ENCODE measurements around the gene ZFPL1.

The ZFPL1 gene

DNA sequence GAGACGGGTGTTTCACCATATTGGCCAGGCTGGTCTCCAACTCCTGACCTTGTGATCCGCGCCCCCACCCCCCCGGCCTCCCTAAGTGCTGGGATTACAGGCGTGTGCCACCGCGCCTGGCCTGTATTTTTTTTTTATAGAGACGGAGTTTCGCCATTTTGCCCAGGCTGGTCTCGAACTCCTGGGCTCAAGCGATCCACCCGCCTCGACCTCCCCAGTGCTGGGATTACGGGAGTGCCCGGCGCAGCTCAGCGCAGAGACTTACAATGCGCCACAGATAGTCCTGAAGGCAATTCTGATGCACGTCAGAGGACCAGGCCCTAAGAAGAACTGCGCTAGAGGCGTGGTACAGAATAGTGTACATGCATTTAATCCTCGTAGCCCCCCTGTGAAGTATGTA lies 11.4 kb downstream of the ZFPL1 start:
- DNase-seq (ENCODE audit: low spot score) = no peak

DNA sequence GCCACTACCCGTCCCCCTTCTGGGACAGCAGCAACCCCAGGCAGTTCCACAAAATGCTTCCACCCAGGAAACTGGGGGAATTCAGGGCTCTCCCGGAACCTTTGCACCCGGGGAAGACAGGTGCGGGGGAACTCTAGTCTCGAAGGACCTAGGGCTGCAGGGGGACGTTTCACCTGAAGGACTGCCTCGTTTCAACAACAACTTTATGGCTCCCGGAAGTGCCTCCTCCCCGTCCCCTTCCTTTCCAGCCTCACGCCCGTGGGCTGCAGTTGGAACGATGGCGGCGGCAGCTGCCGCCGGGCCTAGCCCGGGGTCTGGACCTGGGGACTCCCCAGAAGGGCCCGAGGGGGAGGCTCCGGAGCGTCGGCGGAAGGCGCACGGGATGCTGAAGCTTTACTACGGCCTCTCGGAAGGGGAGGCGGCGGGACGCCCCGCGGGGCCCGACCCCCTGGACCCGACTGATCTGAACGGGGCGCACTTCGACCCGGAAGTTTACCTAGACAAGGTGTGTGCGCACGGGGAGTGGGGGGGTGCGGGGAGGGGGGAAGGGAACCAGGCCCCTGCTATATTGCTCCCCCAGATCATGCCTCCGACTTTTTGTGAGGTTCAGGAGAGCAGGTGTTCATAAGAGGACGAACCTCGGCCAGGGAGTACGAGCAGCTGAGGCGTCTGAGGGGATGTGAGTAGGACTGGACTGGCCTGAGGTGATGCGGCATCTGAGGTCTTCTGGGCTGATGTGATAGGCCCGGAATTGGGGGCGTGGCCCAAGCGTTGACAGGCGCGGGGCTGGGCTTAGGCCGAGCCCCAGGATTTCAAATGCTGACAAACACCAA lies 12.2 kb downstream of the ZFPL1 start, which contains the start of gene VPS51:
TSS of gene VPS51 (plus strand) at position 241 of the 833 bp plus-strand sequence. CDS start at position 278, 37 bp downstream.
- peak; percentile 89 for DNase-seq (ENCODE audit: low spot score)

DNA sequence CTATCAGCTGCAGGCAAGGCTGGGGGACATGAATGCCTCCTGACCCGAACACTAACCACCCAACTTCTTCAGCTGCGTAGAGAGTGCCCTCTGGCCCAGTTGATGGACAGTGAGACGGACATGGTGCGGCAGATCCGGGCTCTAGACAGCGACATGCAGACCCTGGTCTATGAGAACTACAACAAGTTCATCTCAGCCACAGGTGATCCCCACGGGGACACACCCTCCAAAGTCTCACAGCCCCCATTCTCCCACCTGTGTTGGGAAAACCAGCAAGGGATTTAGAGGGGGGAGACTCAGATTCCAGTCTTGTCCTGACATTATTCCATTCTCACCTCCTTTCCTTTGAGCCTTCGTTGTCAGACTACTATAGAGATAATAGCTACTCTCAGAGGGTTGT lies 12.9 kb downstream of the ZFPL1 start:
- DNase-seq (ENCODE audit: low spot score) = no peak

GRCh38 chr11:65100674-65101350 lies 16.8 kb downstream of the ZFPL1 start:
- DNase-seq (ENCODE audit: low spot score) = no peak

DNA sequence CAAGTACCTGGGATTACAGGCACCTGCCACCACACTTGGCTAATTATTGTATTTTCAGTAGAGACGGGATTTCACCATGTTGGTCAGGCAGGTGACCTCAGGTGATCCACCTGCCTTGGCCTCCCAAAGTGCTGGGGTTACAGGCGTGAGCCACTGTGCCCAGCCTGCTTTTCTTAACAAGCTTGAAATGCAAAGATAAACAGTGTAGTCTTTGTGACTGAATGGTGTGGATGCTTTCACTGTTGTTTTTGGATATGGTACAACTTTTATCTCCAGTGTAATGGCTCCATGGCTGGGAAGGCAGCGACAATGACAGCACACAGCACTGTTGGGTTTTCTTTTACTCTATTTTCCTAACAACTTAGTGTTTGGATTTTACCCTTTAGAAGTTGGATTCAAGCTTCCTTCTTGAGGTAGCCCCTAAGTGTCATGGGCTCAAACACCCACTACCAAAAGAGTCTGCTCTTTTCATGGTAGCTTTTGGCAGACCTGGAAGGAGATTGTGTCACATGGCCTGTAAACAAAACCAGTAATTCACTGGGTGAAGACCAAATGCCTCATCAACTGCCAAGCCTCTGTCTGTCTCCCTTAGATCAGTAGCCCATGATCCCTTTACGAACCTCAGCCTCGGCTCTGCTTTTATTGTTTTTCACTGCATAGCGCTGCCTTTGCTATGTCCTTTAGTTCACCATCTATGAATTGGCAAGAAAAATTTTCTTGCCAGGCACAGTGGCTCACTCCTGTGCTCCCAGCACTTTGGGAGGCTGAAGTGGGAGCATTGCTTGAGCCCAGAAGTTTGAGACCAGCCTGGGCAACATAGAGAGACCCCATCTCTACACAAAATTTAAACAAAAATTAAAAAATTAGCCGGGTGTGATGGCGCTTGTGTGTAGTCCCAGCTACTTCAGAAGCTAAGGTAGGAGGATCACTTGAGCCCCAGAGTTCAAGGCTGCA lies 18.4 kb downstream of the ZFPL1 start:
- DNase-seq (ENCODE audit: low spot score) = peak; percentile 78

- no peak for DNase-seq (ENCODE audit: low spot score)
Observed at GRCh38 chr11:65103476-65103875, 19.5 kb downstream of the ZFPL1 start.

DNA sequence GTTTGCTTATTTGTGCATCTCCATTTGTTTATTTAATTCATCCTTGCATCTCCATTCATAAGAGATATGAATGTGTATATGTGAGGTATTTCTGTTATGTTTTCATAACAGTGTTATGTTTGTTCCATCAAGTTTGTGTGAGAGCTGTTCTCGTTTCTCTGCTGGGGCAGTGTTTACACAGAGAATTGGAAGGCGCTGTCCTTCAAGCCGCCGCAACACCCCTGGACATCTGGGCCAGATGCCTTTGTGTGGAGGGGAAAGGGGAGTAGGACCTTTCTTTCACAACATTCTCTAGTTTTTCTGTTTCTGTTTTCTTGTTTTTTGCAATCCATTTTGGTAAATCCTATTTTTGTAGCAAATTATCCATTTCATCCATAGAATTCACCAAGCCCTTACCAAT lies 20.6 kb downstream of the ZFPL1 start:
- no peak for DNase-seq (ENCODE audit: low spot score)

- no peak for DNase-seq (ENCODE audit: low spot score)
Observed at GRCh38 chr11:65107078-65107477, 23.1 kb downstream of the ZFPL1 start.

DNA sequence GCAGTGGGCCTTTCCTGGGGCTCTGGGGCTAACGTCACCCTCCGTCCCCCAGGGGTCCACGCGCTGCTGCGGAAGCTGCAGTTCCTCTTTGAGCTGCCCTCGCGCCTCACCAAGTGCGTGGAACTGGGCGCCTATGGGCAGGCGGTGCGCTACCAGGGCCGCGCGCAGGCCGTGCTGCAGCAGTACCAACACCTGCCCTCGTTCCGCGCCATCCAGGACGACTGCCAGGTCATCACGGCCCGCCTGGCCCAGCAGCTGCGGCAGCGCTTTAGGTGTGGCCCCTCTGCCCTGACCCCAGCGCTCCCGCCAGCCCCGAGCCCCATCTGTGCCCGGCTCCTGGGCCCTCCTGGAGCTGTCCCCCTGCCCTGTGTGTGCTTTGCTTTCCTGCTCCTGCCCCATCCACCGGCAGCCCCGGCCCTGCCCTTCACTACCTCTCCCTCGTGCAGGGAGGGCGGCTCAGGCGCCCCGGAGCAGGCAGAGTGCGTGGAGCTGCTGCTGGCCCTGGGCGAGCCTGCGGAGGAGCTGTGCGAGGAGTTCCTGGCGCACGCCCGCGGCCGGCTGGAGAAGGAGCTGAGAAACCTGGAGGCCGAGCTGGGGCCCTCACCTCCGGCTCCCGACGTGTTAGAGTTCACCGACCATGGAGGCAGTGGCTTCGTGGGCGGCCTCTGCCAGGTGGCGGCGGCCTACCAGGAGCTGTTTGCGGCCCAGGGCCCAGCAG lies 23.9 kb downstream of the ZFPL1 start:
- no peak for DNase-seq (ENCODE audit: low spot score)

DNA sequence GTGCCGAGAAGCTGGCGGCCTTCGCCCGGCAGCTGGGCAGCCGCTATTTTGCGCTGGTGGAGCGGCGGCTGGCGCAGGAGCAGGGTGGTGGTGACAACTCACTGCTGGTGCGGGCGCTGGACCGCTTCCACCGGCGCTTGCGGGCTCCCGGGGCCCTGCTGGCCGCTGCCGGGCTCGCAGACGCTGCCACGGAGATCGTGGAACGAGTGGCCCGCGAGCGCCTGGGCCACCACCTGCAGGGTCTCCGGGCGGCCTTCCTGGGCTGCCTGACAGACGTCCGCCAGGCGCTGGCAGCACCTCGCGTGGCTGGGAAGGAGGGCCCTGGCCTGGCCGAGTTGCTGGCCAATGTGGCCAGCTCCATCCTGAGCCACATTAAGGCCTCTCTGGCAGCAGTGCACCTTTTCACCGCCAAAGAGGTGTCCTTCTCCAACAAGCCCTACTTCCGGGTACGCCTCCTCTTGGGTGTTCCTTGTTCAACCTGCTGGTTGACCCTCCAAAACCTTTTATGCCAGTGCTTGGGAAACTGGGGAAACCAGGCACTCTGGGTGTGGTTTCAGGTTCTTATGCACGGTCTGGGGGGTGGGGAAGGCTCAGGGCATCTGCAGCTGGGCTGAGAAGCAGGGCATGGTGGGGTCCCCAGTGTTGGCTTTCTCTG lies 24.6 kb downstream of the ZFPL1 start:
- DNase-seq (ENCODE audit: low spot score) = no peak

GRCh38 chr11:65109231-65110198 lies 25.5 kb downstream of the ZFPL1 start:
- no peak for DNase-seq (ENCODE audit: low spot score)

DNA sequence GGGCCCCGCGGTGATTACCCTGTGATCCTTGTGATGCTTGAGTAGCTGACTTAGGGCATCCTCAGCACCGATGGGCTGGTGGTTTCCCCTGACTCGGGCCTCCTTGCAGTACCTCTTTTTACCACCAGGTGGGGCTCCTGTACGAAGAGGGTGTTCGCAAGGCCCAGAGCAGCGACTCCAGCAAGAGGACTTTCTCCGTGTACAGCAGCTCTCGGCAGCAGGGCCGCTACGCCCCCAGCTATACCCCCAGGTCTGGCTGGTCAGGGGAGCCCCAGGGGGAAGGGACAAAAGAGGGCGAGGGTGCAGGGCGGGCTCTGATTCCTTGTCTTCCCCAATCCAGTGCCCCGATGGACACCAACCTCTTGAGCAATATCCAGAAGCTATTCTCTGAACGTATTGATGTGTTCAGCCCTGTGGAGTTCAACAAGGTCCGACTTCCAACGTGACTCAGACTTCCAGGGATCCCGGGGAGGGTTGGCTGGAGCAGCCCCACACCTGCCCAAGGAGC lies 26.4 kb downstream of the ZFPL1 start:
- DNase-seq (ENCODE audit: low spot score) = peak; percentile 76

DNA sequence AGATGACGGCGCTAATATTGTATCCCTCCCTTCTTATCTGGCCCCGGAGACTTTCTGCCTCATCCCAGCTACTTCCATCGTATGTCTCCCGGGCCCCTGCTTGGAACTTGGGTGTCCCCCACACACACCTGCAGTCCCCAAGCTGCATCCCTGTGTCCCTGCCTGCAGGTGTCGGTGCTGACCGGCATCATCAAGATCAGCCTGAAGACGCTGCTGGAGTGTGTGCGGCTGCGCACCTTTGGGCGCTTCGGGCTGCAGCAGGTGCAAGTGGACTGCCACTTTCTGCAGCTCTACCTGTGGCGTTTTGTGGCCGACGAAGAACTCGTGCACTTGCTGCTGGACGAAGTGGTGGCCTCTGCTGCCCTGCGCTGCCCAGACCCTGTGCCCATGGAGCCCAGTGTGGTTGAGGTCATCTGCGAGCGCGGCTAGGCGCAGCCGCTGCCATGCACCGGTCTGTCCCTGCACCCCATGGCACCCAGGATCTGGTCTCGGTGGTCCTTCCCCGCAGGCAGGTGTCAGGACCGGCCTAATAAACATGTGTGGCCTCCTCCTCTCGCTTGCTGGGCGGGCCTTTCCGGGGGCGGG lies 27.2 kb downstream of the ZFPL1 start:
- no peak for DNase-seq (ENCODE audit: low spot score)

GRCh38 chr11:65111744-65112545 lies 27.9 kb downstream of the ZFPL1 start, which contains the start of gene TM7SF2:
TSS of gene TM7SF2 (plus strand) at chr11:65111872. CDS start at chr11:65112016, 144 bp downstream.
- peak; percentile 97 for DNase-seq (ENCODE audit: low spot score)

GRCh38 chr11:65112546-65113360 lies 28.7 kb downstream of the ZFPL1 start:
- no peak for DNase-seq (ENCODE audit: low spot score)

DNA sequence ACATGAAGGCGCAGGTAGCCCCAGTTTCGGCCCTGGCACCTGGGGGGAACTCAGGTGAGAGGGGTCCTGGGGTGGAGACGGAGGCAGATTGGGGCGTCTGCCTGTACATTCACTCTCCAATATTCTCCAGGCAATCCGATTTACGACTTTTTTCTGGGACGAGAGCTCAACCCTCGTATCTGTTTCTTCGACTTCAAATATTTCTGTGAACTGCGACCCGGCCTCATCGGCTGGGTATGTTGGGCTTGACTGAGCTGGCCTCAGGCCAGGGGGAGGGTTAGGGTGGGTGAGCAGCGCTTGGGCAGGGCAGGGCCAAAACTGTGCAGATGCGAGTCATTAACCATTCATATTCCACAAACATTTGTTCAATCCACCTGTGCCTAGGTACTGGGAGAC lies 29.3 kb downstream of the ZFPL1 start:
- no peak for DNase-seq (ENCODE audit: low spot score)

DNA sequence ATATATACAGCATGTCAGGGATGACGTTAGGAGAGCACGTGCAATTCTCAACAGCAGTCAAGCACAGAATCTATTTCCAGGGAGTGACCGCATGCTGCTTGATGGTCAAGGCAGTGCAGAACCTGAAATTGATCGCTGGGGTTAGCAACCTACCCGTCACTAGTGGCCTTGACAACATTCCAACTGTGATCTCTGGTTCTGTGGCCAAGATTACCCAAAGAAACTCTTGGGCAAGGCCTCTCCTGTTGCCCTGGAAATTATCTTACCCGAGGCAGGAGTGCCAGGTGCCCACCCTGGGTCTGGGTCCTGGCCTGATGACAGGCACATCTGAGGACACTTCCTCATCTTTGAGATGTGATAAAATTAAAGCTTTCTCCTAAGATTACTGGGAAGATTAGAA lies 29.8 kb downstream of the ZFPL1 start:
- DNase-seq (ENCODE audit: low spot score) = no peak

Measured in putamen (tissue), 1 donor.